Spleen (tissue), 13 donors: ENCODE results near the gene CEP63. TPM values are rescaled to one million over a fixed set of nuclear protein-coding genes. Genes with fewer than 3 reads are reported as not detected.

Experiments used
- DNase-seq: peaks from one replicate; pipeline ENCODE4 v3.0.0-alpha.2; 2020
- H3K27ac ChIP-seq, 8 donors: fragments of 200-600 bp; sonication (generic) in 7 of 8; 1 replicate in 4 of 8; 2 replicates in 4 of 8; pipeline versions ENCODE4 v1.5.0 to v1.8.0; 2016 to 2021; ENCODE audit warnings: inconsistent platforms in 4 of 8, mild to moderate bottlenecking in 4 of 8, moderate library complexity in 1 of 8
- H3K27me3 ChIP-seq, 7 donors: fragments of 200-600 bp; sonication (generic) in 6 of 7; replicated peaks in 1 of 7; 1 replicate in 4 of 7; 2 replicates in 3 of 7; pipeline versions ENCODE4 v1.5.0 to v1.8.0; 2016 to 2021; ENCODE audit warnings: inconsistent platforms in 3 of 7, mild to moderate bottlenecking in 1 of 7
- H3K36me3 ChIP-seq, 6 donors: fragments of 200-600 bp; sonication (generic) in 5 of 6; 1 replicate in 4 of 6; 2 replicates in 2 of 6; pipeline versions ENCODE4 v1.5.0 to v1.8.0; 2016 to 2021; ENCODE audit warnings: inconsistent platforms in 2 of 6
- H3K4me1 ChIP-seq, 6 donors: fragments of 200-600 bp; sonication (generic) in 5 of 6; 1 replicate in 3 of 6; 2 replicates in 3 of 6; pipeline versions ENCODE4 v1.5.0 to v1.8.0; 2016 to 2021; ENCODE audit warnings: inconsistent platforms in 3 of 6
- H3K4me3 ChIP-seq, 8 donors: fragments of 200-600 bp; sonication (generic) in 7 of 8; 1 replicate in 4 of 8; 2 replicates in 4 of 8; pipeline versions ENCODE4 v1.5.0 to v1.8.0; 2016 to 2021; ENCODE audit warnings: inconsistent platforms in 4 of 8, mild to moderate bottlenecking in 4 of 8, moderate library complexity in 2 of 8
- H3K9me3 ChIP-seq, 8 donors: fragments of 200-600 bp; sonication (generic) in 7 of 8; 1 replicate in 4 of 8; 2 replicates in 4 of 8; pipeline versions ENCODE4 v1.5.0 to v1.8.0; 2016 to 2021; ENCODE audit warnings: inconsistent platforms in 4 of 8
- POLR2A ChIP-seq, 3 donors: fragments of 450-650 bp; IDR thresholded peaks; one replicate each; pipeline ENCODE4 v1.5.1; 2017; ENCODE audit warnings: antibody characterized with exemption in 3 of 3, mild to moderate bottlenecking in 1 of 3
- POLR2AphosphoS5 ChIP-seq, 3 donors: sonication (generic); formaldehyde crosslinking; IDR thresholded peaks; one replicate each; pipeline ENCODE4 v1.5.1; 2017; ENCODE audit warnings: antibody characterized with exemption in 3 of 3
- WGBS, 5 donors: extraction: QIAGEN DNeasy Blood & Tissue Kit in 3 of 5; methylation state at CpG; one replicate each; pipeline versions ENCODE4 v1.1.5 to v1.1.7; 2013 to 2018; 5-methylcytosine and 5-hydroxymethylcytosine counted together
- intact Hi-C: fragments of 100-400 bp; cut with DNase I; formaldehyde crosslinking; loops from one replicate; pipeline ENCODE4 v1.15.0; 2023; ENCODE audit warnings: low total_unique reads
- long read RNA-seq, 2 donors: transcript quantifications; one replicate each; lab custom pipeline, GENCODE V29; 2026
- polyA plus RNA-seq, 3 donors: library from polyadenylated mRNA; stranded (reverse); fragments of 200-250 nt; gene quantifications; one replicate each; pipeline ENCODE4 v1.2.1, GENCODE V29; 2013
- total RNA-seq, 7 donors: library from RNA; depleted of rRNA in 3 of 7; stranded (reverse); fragments of >200 nt in 3 of 7; fragmentation: NEBNext Ultra II Directional in 4 of 7; extraction: Animal tissue kit (Norgen Biotek cat#: 25700) in 4 of 7; gene quantifications; one replicate each; pipeline versions ENCODE4 v1.1.0 to v1.2.1, GENCODE V29; 2016 to 2021
- TF ChIP-seq, protein P1 (sequence below), 11 experiments: fragments of 200-600 bp in 7 of 11; fragments of 450-650 bp in 4 of 11; sonication (generic) in 4 of 11; IDR thresholded peaks in 8 of 11; conservative IDR thresholded peaks in 3 of 11; 1 replicate in 7 of 11; 2 replicates in 4 of 11; pipeline versions ENCODE4 v1.4.0 to v1.8.0; 2016 to 2021; ENCODE audit warnings: antibody characterized with exemption in 11 of 11, inconsistent platforms in 4 of 11, mild to moderate bottlenecking in 1 of 11
- donor health status: healthy with polysubstance abuse.
- donor health status: DM: no; HTN: no; CAD: no; lungs with moderate emphysema.
- donor health status: DM: no; HTN: no; CAD: no.
- donor health status: Bipolar disorder and iron deficiency.
- donor health status: healthy.
- donor health status: DM: no; HTN: no; CAD: no.
- donor health status: DM: yes; HTN: yes; CAD: no.

Gene CEP63
- total RNA-seq: 10 to 100 TPM; 27.0 to 37.0 (median 29.7) TPM
- 10 to 100 TPM; 13.4 to 16.5 (median 15.2) TPM for polyA plus RNA-seq
- long read RNA-seq, donor 1, partial matches to known transcripts: 0 of 3 reads
- long read RNA-seq, donor 1, other reads (novel, unspliced or antisense): 0 of 3 reads
- long read RNA-seq, donor 2, partial matches to known transcripts: 0 of 4 reads
- long read RNA-seq, donor 2, other reads (novel, unspliced or antisense): 0 of 4 reads

- Histone ChIP-seq H3K9me3 (no peaks in the 10 kb centered on the region), H3K27ac (peak within 1 kb of the TSS; percentile 91 to 99 (median 98)), H3K36me3 (peaks cover 0 to 20% (median 14%) of the 10 kb centered on the region in 6 donors), H3K4me3 (peak within 1 kb of the TSS; percentile 53 to 85 (median 80)), H3K4me1 (peaks cover 30 to 68% (median 47%) of the 10 kb centered on the region in 6 donors), H3K27me3 (no peaks in the 10 kb centered on the region)
- TF ChIP-seq POLR2AphosphoS5 (IDR thresholded peaks at IDR 0.05): peak; percentile 88 to 97 (median 94)
- TF ChIP-seq POLR2A (IDR thresholded peaks at IDR 0.05): peak in 2 of 3 donors; percentile 29 to 37
- TF ChIP-seq, protein P1, sequence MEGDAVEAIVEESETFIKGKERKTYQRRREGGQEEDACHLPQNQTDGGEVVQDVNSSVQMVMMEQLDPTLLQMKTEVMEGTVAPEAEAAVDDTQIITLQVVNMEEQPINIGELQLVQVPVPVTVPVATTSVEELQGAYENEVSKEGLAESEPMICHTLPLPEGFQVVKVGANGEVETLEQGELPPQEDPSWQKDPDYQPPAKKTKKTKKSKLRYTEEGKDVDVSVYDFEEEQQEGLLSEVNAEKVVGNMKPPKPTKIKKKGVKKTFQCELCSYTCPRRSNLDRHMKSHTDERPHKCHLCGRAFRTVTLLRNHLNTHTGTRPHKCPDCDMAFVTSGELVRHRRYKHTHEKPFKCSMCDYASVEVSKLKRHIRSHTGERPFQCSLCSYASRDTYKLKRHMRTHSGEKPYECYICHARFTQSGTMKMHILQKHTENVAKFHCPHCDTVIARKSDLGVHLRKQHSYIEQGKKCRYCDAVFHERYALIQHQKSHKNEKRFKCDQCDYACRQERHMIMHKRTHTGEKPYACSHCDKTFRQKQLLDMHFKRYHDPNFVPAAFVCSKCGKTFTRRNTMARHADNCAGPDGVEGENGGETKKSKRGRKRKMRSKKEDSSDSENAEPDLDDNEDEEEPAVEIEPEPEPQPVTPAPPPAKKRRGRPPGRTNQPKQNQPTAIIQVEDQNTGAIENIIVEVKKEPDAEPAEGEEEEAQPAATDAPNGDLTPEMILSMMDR (IDR thresholded peaks at IDR 0.05 in 8 of 11, conservative IDR thresholded peaks at IDR 0.05 in 3 of 11): peak in 3 of 11 experiments; percentile 12 to 29 (median 22)
- peak; percentile 98 for DNase-seq
- intact Hi-C loops: loop anchor here (10.0 kb wide), 1 partner anchor 831 kb away; no protein-coding TSS in a partner anchor
- WGBS, 5 donors: 0 to 1% (median 0%) methylated on average over 43 to 81 of the region's 81 CpGs
These were observed at the start of gene CEP63, which contains the start of gene ANAPC13 for GRCh38 chr3:134485718-134486576. TSS of gene CEP63 (plus strand) at chr3:134486057. CDS start at chr3:134495321, 9,264 bp downstream. TSS of gene ANAPC13 (minus strand) at chr3:134485985. CDS start at chr3:134482904, 3,081 bp downstream.

DNA sequence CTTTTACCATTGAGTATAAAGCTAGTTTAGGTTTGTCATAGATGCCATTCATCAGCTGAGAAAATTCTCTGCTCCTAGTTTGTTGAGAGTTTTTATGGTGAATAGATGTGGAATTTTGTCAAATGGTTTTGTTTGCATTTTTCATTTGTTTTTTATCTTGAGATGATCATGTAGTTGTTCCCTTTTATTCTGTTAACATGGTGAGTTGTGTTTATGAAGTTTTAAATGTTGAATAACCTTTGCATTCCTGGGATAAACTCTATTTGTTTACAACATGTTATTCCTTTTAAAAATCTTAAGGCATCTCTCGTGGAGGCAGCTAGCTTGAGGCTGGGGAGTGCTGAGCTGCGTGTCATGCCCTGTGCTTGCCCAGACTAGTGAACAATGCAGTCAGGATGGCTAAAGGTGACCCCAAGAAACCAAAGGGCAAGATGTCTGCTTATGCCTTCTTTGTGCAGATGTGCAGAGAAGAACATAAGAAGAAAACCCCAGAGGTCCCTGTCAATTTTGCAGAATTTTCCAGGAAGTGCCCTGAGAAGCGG is 48.6 kb upstream of the CEP63 start:
- 72 to 88% (median 77%) methylated on average over 3 of the region's 3 CpGs for WGBS, 5 donors
- Histone ChIP-seq H3K36me3 (no peaks in the 10 kb centered on the region), H3K4me3 (no peak overlapping the region), H3K27me3 (peaks cover 0 to 7% (median 0%) of the 10 kb centered on the region in 7 donors), H3K4me1 (no peaks in the 10 kb centered on the region), H3K9me3 (no peaks in the 10 kb centered on the region), H3K27ac (no peak overlapping the region)
- no peak for DNase-seq
- intact Hi-C loops: no loop called here
- TF ChIP-seq POLR2AphosphoS5 (IDR thresholded peaks at IDR 0.05) (no peak), POLR2A (IDR thresholded peaks at IDR 0.05) (no peak)
- TF ChIP-seq, protein P1 (IDR thresholded peaks at IDR 0.05 in 8 of 11, conservative IDR thresholded peaks at IDR 0.05 in 3 of 11): no peak

GRCh38 chr3:134441321-134441720 is 44.5 kb upstream of the CEP63 start:
- Histone ChIP-seq H3K4me3 (no peak overlapping the region), H3K27ac (no peak overlapping the region), H3K9me3 (peaks cover 0 to 21% (median 10%) of the 10 kb centered on the region in 8 donors), H3K27me3 (no peaks in the 10 kb centered on the region), H3K4me1 (no peaks in the 10 kb centered on the region), H3K36me3 (no peaks in the 10 kb centered on the region)
- intact Hi-C loops: no loop called here
- TF ChIP-seq POLR2A (IDR thresholded peaks at IDR 0.05) (no peak), POLR2AphosphoS5 (IDR thresholded peaks at IDR 0.05) (no peak)
- TF ChIP-seq, protein P1 (IDR thresholded peaks at IDR 0.05 in 8 of 11, conservative IDR thresholded peaks at IDR 0.05 in 3 of 11): no peak
- no peak for DNase-seq
- 81 to 96% (median 92%) methylated on average over 1 of the region's 1 CpG for WGBS, 5 donors
